Neural cell (in vitro differentiated cells): Measurements from ENCODE around the gene VKORC1. TPM values are rescaled to one million over a fixed set of nuclear protein-coding genes. Genes with fewer than 3 reads are reported as not detected.

Experiments
- H2AFZ ChIP-seq: fragments of 200-600, 300-800 bp; sonication (generic), shearing (Covaris generic); 2 replicates; pipeline ENCODE4 v1.6.0; 2014; ENCODE audit warnings: low read depth, mild to moderate bottlenecking, antibody characterized with exemption, low read length, moderate library complexity
- H3F3A ChIP-seq: fragments of 200-600 bp; shearing (Covaris generic); 2 replicates; pipeline ENCODE4 v1.6.1; 2016; ENCODE audit warnings: mild to moderate bottlenecking, moderate library complexity, mixed read lengths, antibody characterized with exemption, low read length; ENCODE audit not compliant: insufficient read depth, poor library complexity, severe bottlenecking
- H3K27ac ChIP-seq: fragments of 200-600, 300-800 bp; sonication (generic), shearing (Covaris generic); 2 replicates; pipeline ENCODE4 v1.5.1; 2014; ENCODE audit warnings: mild to moderate bottlenecking, low read length, moderate library complexity
- H3K27me3 ChIP-seq: fragments of 300-800, 200-600 bp; sonication (generic), shearing (Covaris generic); 2 replicates; pipeline ENCODE4 v1.6.0; 2014; ENCODE audit warnings: mild to moderate bottlenecking, low read depth, low read length, moderate library complexity; ENCODE audit not compliant: insufficient read depth
- H3K36me3 ChIP-seq: fragments of 300-800, 200-600 bp; sonication (generic), shearing (Covaris generic); 2 replicates; pipeline ENCODE4 v1.5.1; 2014; ENCODE audit warnings: mild to moderate bottlenecking, antibody characterized with exemption, low read length, moderate library complexity; ENCODE audit not compliant: insufficient read depth
- H3K4me2 ChIP-seq: fragments of 300-800, 200-600 bp; sonication (generic), shearing (Covaris generic); 2 replicates; pipeline ENCODE4 v1.6.0; 2014; ENCODE audit warnings: mild to moderate bottlenecking, low read length
- H3K4me3 ChIP-seq: fragments of 300-800, 200-600 bp; sonication (generic), shearing (Covaris generic); 2 replicates; pipeline ENCODE4 v1.5.1; 2014; ENCODE audit warnings: mild to moderate bottlenecking, low read length, moderate library complexity
- H3K79me2 ChIP-seq: fragments of 200-600 bp; shearing (Covaris generic); replicated peaks from 2 replicates; pipeline ENCODE4 v1.6.0; 2014; ENCODE audit warnings: mild to moderate bottlenecking, low read length, moderate library complexity; ENCODE audit not compliant: insufficient read depth
- H3K9ac ChIP-seq: fragments of 300-800, 200-600 bp; sonication (generic), shearing (Covaris generic); 2 replicates; pipeline ENCODE4 v1.6.1; 2016; ENCODE audit warnings: mild to moderate bottlenecking, low read length, mixed read lengths
- H3K9me2 ChIP-seq: fragments of 200-600 bp; shearing (Covaris generic); 2 replicates; pipeline ENCODE4 v1.6.1; 2016; ENCODE audit warnings: mild to moderate bottlenecking, low read length, mixed read lengths; ENCODE audit not compliant: insufficient read depth
- H3K9me3 ChIP-seq: fragments of 200-600, 300-800 bp; sonication (generic), shearing (Covaris generic); 2 replicates; pipeline ENCODE4 v1.6.1; 2016; ENCODE audit warnings: mild to moderate bottlenecking, mixed run types, low read length, moderate library complexity, mixed read lengths
- H4K20me1 ChIP-seq: fragments of 200-600 bp; shearing (Covaris generic); 2 replicates; pipeline ENCODE4 v1.6.1; 2016; ENCODE audit warnings: mild to moderate bottlenecking, mixed run types; ENCODE audit not compliant: insufficient read depth
- CTCF ChIP-seq: fragments of 450-650 bp; IDR thresholded peaks from 2 replicates; pipeline ENCODE4 v1.5.1; 2014; ENCODE audit warnings: antibody characterized with exemption, mild to moderate bottlenecking, moderate library complexity; ENCODE audit not compliant: poor library complexity, severe bottlenecking
- EP300 ChIP-seq: fragments of 450-650 bp; conservative IDR thresholded peaks from 2 replicates; pipeline ENCODE4 v1.6.1; 2014; ENCODE audit warnings: antibody characterized with exemption, mild to moderate bottlenecking, moderate library complexity; ENCODE audit not compliant: poor library complexity, severe bottlenecking
- EZH2 ChIP-seq: fragments of 200-600, 300-800 bp; shearing (Covaris generic), sonication (generic); IDR thresholded peaks from 2 replicates; pipeline ENCODE4 v1.6.1; 2014; ENCODE audit warnings: antibody characterized with exemption, low read length, borderline replicate concordance, mild to moderate bottlenecking; ENCODE audit not compliant: insufficient read depth, poor library complexity, severe bottlenecking
- MXI1 ChIP-seq: fragments of 450-650 bp; conservative IDR thresholded peaks from 2 replicates; pipeline ENCODE4 v1.6.1; 2014; ENCODE audit warnings: antibody characterized with exemption, mild to moderate bottlenecking; ENCODE audit not compliant: poor library complexity, severe bottlenecking
- POLR2AphosphoS5 ChIP-seq: IDR thresholded peaks from 2 replicates; pipeline ENCODE4 v1.6.1; 2012
- RAD21 ChIP-seq: fragments of 450-650 bp; conservative IDR thresholded peaks from 2 replicates; pipeline ENCODE4 v1.6.1; 2014; ENCODE audit warnings: antibody characterized with exemption, mild to moderate bottlenecking, moderate library complexity
- REST ChIP-seq: IDR thresholded peaks from 2 replicates; pipeline ENCODE4 v1.6.1; 2012; ENCODE audit warnings: borderline replicate concordance
- SMC3 ChIP-seq: fragments of 450-650 bp; conservative IDR thresholded peaks from 2 replicates; pipeline ENCODE4 v1.6.1; 2014; ENCODE audit warnings: antibody characterized with exemption, mild to moderate bottlenecking, moderate library complexity; ENCODE audit not compliant: poor library complexity
- TAF1 ChIP-seq: IDR thresholded peaks from 2 replicates; pipeline ENCODE4 v1.6.1; 2012; ENCODE audit warnings: low read depth
- polyA plus RNA-seq: library from polyadenylated mRNA; depleted of rRNA; stranded (reverse); fragments of >200 nt; gene quantifications from 2 replicates; pipeline ENCODE4 v1.2.3, GENCODE V29; 2014

VKORC1 gene
- polyA plus RNA-seq, 1 donor from 2014 or later, result 105 TPM

DNA sequence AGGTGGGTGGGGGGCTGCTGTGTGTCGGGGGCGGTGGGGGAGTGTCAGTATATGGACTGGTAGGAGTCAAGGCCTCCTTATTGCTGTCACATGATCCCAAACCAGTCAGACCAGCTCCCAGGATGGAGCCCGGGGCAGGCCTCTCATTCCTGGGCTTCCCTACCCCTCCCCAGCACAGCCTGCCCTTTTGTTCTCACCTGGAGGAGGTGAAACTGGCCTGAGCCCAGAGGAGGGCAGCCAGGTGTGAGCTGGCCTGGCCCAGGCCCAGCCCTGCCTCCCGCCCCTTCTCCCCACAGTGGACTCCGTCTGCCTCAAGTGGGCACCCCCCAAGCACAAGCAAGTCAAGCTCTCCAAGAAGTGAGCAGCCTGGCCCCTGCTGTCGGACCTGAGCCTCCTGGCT is 36.3 kb upstream of the VKORC1 start:
- no peaks in the 10 kb centered on the region for H3K36me3 ChIP-seq

GRCh38 chr16:31130336-31130891 is 35.8 kb upstream of the VKORC1 start:
- Histone ChIP-seq H3K9ac (no peak overlapping the region), H3K27me3 (no peaks in the 10 kb centered on the region), H3K4me3 (no peak overlapping the region), H3K27ac (no peak overlapping the region), H3K79me2 (no peaks in the 10 kb centered on the region), H4K20me1 (no peaks in the 10 kb centered on the region), H2AFZ (no peak overlapping the region), H3K9me2 (no peaks in the 10 kb centered on the region), H3K9me3 (no peaks in the 10 kb centered on the region), H3K36me3 (no peaks in the 10 kb centered on the region), H3F3A (no peaks in the 10 kb centered on the region), H3K4me2 (no peak overlapping the region)
- TF ChIP-seq POLR2AphosphoS5, result no peak
- no peak for TF ChIP-seq MXI1
- no peak for TF ChIP-seq REST
- TF ChIP-seq CTCF, result no peak
- no peak for TF ChIP-seq EZH2
- TF ChIP-seq TAF1, result no peak

More for the DNA sequence above, 36.3 kb upstream of the VKORC1 start:
- H3F3A ChIP-seq, result no peaks in the 10 kb centered on the region
- H3K9ac ChIP-seq, result no peak overlapping the region
- no peaks in the 10 kb centered on the region for H3K9me3 ChIP-seq
- H3K79me2 ChIP-seq, result no peaks in the 10 kb centered on the region
- H3K4me3 ChIP-seq, result no peak overlapping the region
- no peaks in the 10 kb centered on the region for H4K20me1 ChIP-seq
- no peak overlapping the region for H3K27ac ChIP-seq
- no peaks in the 10 kb centered on the region for H3K9me2 ChIP-seq
- H3K4me2 ChIP-seq, result no peak overlapping the region
- H2AFZ ChIP-seq, result no peak overlapping the region
- TF ChIP-seq RAD21 (no peak), MXI1 (no peak), CTCF (no peak), EZH2 (no peak), REST (no peak), EP300 (no peak), SMC3 (no peak), TAF1 (no peak), POLR2AphosphoS5 (no peak)
- H3K27me3 ChIP-seq, result no peaks in the 10 kb centered on the region
